ENCODE results near the gene PELI2. TPM values are rescaled to one million over a fixed set of nuclear protein-coding genes. Genes with fewer than 3 reads are reported as not detected.
A peak's percentile ranks its signal among the peaks of the same experiment; 100 is the strongest.

PELI2 gene
- total RNA-seq, 2 donors from 2014 or later = 16.0 to 17.5 TPM

DNA sequence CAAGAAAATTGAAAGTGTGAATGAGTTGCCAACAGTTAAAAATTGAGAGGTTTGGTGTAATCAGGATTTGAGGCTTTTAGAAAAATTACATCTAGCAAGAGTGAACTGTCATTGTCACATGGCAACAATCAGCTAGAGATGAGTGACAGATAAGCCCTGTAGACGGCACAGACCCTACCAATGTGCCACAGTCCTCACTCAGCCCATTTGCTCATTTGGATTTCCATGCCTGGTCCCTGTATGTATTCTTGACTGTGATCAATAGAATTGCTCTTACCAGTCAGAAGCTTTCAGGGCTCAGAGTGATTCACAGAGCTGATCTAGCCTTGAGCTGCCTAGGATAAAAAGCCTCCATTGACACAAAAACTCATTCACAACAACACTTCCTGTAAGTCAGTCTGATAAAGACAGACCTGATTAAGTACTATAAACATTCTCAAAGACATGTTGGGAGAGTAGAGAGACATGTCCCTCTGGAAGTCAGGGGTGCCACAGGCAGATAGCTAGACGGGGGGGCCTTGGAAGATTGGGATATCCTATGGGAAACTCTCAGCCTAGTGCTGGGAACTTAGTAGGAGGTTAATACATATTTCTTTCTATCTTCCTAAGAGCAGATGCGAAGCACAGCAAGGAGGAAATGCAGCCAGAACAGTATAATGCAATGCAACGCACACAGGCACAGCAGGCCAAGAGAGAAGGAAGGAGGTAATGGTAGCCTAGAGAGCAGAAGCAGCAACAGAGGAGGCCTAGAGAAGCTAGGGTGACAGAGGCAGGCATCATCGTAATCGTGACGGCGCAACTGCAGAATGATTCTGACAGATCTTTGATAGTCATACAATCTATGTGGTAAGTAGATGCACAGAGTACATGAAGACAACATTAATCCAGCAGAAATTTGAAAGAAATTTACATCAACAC is 2.0 kb upstream of the PELI2 start:
- intact Hi-C loops (cut with DNase I) = loop anchor here in 1 of 2 donors (5.0 kb wide), 1 partner anchor 221 kb away; no protein-coding TSS in a partner anchor

DNA sequence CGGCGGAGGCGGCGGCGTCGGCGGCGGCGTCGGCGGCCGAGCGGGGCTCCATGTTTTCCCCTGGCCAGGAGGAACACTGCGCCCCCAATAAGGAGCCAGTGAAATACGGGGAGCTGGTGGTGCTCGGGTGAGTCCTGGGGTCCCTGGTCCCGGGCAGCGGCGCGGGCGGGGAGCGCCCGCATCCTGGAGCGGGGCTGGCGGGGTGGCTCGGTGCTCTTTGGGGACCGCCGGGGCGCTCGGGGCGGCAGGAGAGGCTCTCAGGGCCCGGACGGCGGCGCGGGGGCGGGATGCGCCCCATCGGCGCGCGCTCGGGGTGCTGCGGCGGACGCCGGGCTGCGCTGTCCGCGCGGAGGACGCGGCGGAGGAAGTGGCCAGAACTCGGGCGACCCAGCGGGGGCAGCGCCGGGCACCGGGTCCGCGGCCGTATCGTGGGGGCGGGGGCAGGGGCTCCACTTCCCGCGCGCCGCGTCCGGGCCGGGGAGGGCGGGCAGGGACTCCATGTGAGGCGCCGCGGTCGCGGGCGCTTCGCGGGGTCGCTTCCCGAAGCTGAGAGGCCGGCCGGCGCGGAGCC is 485 bp downstream of the PELI2 start:
- intact Hi-C loops (cut with DNase I) = loop anchor here in 1 of 2 donors (5.0 kb wide), 1 partner anchor 219 kb away; no protein-coding TSS in a partner anchor
- DNase-seq (ENCODE audit: low spot score) = peak; percentile 85

More for the DNA sequence above, 2.0 kb upstream of the PELI2 start:
- DNase-seq (ENCODE audit: low spot score) = no peak

DNA sequence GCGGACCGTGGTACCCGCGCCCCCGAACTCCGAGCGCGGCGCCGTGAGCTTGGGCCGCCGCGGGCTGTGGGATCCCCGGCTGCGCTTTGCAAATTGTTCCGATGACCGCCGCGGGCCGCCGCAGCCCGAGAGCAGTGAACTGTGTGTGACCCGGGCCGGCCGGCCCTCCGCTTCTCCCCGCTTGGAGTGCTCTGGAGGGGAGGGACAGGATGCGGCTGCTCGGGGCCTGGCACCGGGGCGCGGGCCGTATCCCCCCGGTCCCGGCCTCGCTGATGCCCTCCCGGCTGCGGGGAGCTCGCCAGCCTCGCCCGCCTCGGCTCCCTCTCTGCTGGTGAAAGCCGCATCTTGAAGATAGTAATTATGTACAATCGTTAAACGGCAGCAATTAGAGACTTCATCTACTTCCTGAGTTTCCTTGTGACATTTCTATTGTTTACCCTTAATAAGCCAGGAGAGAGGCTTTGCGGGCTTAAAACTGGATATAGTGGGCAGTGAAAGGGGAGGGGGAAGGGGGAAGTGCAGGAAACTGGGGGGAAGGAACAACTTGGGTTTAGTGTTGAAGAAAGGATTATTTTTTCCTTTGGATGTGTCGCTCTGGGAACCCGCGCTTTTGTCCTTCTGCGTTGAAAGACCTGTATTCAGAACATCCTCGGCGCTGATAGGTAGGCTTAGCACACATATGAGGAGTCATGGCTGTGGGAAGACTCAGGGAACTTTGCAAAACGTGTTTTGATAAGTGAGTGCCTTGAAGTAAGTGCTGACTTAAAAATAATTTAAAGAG is 1.2 kb downstream of the PELI2 start:
- intact Hi-C loops (cut with DNase I) = loop anchor here in 1 of 2 donors (5.0 kb wide), 1 partner anchor 218 kb away; no protein-coding TSS in a partner anchor
- DNase-seq (ENCODE audit: low spot score) = peak; percentile 88

DNA sequence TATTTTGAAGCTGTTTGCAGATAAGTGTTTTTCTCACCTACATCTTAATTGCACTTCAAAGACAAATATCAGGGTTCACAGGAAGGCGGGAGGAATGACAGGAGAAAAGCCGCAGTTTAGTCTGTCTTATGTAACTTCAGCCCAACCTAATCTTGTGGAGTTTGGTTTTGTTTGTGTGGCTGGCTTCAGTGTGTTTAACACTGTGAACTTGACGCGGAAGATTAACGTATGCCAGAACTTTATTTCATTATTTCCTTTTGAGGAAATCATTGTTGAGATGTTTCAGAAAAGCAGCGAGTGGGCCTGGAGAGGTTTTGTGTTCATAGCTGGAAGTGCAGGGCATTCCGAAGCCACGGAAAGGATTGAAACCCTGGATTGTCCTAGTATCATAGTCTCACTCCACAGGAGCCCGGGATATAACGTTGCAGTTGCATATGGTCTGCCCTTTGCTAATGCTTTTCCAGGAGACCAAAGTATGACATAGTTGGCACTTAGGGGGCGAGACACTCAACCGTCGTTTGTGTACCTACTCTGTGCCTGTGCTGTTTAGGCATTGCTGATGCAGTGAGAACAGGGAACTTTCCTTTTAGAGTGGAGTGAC is 2.0 kb downstream of the PELI2 start:
- DNase-seq (ENCODE audit: low spot score) = no peak
- intact Hi-C loops (cut with DNase I) = no loop called here

DNA sequence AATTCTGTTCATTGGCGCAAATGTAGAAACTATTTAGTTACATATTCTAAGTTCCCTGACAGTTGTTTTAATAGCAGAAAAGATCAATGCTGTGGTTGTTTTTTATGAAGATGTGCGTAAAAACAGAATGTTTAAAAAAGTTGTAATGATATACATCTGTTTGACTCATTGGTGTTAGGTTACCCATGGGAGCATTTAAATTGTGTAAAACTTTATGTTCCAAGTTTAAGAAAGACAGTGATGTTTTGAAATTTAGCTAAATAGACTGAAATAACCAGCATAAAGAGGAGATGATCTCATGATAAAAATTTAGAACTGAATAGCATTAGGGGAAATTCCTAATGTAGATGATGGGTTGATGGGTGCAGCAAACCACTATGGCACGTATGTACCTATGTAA is 3.6 kb downstream of the PELI2 start:
- DNase-seq (ENCODE audit: low spot score) = no peak
- intact Hi-C loops (cut with DNase I) = no loop called here

DNA sequence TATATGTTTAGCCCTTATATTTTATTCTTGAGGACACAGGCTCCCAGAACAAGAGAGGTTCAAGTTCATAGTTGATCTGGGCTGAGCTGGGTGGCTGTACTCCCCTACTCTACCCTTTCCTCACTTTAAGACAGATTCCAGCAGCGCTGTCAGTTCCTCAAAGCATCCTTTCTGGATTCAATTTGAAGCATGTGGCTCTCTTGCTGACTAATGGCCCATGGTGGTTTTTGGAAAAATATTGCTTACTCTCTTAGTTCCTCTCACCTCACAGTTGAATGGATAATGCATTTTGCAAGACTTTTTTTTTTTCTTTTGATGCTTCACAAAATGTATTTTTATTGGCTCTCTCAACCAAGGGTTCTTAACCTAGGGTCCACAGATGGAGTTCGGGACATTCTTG is 4.1 kb downstream of the PELI2 start:
- intact Hi-C loops (cut with DNase I) = no loop called here
- no peak for DNase-seq (ENCODE audit: low spot score)

DNA sequence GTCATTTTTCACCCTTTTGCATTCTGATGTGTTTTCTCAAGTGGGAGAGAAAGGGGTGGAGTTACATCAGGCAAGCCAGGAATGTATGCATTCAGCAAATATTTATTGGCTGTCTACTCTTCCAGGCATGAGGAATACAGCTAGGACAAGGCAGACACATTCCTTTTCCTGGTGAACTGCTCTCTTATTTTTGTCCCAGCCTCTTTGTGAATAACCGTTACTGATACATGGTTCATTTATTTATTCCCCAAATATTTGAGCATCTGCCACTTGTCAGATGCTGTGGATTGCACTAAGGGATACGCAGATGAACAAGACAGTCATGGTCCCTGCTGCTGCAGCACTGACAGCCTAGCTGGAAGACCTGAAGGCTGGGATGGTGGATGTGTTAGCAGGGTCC is 6.1 kb downstream of the PELI2 start:
- intact Hi-C loops (cut with DNase I) = no loop called here
- no peak for DNase-seq (ENCODE audit: low spot score)

DNA sequence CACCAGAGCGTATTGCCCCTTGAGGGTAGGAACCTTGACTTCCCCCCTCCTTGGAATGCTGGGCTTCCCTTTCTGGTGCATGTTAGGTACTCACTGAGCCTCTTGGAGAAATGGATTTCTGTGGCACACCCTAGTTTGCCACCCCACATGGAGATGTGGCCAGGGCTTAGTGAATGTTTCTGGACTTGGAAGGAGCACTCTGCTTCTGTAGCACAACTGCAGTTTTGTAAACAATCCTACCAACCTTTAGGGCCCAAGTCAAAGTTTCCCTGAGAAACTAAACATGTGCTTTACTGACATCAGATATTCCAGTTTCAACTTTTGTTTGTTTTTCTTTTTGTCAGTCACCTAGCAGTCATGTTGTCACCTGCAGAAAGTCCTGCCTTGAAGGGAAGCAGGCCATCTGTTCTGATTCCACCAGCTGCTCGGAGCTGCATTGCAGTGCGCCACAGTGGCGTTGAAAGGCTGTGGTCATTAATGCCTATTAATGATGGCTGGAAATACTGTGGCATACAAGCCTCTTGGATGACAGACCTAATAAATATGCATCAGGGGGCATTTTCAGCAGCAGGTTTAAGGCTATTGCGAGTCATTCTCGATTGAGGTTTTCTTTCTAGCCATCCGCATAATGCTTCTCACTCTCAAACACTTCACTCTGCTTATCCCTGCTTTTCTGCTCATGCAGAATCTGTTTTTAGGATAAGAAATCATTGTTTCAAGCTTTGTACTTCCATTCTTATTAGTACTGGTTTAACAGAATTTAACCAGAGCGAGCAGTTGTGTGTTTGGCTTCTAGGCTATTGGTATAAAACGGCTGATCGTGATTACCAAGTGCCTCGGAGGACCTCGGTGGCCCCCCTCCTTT is 7.8 kb downstream of the PELI2 start:
- intact Hi-C loops (cut with DNase I) = no loop called here
- DNase-seq (ENCODE audit: low spot score) = no peak

DNA sequence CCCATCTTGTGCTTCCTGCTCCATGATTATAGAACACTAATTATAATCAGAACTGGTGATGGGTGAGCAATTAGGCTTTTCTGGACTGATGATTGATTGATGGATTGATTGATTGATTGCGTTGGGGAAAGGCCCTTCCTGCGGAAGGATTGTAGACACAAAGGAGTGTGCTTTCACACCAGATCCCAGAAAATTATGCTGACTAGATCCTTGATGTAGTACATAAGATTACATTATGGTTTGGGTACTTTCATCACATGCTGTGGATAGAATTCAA is 8.4 kb downstream of the PELI2 start:
- intact Hi-C loops (cut with DNase I) = no loop called here

DNA sequence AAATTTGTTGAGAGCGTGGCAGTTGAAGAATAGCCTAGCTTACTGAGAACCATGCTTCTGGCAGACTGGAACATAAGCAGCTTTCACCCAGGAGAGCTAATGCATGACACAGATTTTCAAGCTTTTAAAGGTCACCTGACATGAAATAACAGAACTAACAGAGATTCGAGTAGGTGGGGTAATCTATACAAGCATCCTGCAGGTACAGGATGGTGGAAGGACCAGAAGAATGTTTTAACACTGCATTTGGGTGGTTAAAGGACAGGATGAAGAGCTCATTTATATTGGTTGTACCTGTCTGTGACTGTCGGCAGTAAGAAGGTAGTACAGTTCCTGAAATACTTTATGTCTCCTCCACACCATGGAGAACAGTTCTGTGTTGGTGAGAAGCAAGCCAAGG is 8.9 kb downstream of the PELI2 start:
- intact Hi-C loops (cut with DNase I) = no loop called here
- DNase-seq (ENCODE audit: low spot score) = no peak

More for the DNA sequence above, 8.4 kb downstream of the PELI2 start:
- no peak for DNase-seq (ENCODE audit: low spot score)

DNA sequence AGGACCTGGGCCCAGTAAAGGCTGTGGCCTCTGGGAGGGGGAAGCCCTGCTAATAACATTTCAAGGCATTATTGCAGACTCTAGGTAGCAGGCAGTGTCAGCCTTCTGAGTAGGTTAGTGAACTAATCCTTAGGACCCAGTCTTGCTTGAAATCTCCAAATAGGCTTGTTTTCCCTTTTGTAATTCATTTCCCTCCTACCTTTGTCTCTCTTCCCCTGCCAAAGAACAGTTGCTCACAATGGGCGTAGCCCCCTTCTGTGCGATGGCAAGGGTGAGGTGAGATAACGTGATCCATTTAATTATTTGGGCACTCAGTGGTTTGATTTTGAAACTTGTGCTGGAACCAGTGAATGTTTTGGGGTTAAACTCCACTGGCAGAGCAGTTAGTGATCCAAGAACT is 10.9 kb downstream of the PELI2 start:
- intact Hi-C loops (cut with DNase I) = no loop called here
- no peak for DNase-seq (ENCODE audit: low spot score)

DNA sequence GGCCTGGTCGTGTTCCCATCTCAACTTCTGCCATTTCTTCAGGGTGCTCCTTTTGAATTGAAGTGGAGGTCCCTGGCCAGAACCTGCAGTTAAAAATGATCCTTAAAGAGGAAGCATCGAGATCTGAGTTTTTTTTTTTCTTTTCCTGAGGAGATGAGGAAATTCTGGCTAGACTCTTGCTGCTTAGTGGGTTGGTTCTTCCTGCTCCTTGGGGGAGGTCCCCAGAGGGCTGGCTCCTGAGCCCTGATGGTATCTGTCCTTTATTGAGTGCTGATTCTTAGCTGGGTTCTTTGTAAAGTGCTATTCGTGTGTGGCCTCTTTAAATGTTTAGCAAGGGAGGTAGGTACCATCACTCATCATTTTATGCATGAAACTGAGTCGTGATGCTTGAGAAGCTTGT is 11.7 kb downstream of the PELI2 start:
- DNase-seq (ENCODE audit: low spot score) = no peak
- intact Hi-C loops (cut with DNase I) = no loop called here

DNA sequence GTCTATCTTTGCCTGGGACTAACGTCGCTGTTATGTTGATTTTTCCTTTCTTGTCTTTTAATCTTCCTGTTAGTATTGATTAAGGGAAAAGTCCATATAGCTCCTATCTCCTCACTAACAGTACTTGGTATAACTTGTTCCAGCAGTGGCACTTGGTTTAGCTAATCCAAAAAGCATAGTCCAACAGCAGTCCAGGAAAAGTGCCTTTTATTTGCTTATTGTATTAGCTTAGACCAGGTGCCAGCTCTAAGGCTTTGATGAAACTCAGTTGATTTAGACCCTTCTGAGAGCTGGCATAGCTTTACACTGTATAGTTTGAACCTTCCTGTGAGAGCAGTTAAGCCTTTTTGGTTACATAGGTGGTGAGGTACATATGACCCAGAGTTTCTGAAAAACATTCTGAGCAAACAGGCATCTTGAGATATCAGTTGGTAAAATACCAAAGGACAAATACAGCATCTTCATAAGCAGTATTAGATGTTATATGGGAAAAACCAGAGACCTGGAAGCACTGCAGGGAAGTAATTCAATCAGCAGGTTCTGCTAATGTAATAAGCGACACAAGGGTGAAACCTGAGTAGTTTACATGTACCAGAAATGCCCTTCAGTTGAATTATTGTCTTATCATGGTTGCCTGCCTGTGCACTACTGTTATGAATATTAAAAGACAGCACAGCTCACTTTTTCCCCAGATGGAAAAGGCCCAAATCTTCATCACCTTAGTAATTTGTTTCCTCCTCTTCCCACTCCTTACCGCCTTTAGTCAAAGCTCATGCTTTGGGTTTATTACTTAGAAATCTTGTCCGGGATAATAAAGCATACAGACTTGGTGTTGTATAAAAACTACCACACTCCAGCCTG is 13.0 kb downstream of the PELI2 start:
- no peak for DNase-seq (ENCODE audit: low spot score)
- intact Hi-C loops (cut with DNase I) = no loop called here

DNA sequence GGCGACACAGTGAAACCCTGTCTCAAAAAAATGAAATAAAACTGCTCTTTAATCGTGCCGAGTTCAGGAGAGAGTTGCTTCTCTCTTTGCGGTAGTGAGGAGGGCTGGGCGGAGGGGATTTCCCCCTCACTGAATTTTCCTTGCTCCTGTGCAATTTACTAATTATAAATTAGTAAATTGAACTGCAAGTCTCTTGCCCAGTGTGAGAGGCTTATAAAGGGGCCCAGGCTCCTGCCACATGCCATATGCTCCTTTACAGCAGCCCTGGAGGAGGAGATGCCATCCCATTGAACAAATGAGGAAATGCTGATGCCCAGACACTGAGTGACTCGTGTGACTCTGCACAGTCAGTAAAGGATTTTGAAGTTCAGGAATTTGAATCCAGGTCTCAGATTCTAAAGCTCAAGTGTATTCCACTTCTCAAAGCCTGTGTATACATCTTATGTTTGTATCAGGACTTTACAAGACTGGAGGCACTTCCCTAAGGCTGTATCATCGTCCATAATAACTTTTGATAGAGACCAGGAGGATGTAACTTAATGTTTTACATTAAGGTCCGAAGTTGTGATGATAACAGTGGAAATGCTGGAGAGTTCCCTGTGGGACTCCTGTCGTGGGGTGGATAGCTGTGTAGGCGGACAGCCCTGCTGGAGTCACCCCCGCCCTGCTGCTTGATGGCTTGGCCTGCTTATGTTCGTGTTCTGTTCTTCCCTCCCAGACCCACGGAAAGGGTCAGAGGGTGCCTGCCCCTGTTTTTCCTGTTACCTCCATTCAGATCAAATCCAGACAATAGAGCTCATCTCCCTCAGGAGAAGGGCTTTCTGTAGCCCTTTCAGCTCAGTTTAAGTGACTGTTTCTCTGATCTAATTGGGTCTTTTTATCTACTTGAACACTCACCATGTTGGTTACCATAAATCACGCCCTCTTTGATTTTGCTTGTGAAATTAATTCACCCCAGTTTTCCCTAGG is 13.9 kb downstream of the PELI2 start:
- DNase-seq (ENCODE audit: low spot score) = no peak
- intact Hi-C loops (cut with DNase I) = no loop called here

DNA sequence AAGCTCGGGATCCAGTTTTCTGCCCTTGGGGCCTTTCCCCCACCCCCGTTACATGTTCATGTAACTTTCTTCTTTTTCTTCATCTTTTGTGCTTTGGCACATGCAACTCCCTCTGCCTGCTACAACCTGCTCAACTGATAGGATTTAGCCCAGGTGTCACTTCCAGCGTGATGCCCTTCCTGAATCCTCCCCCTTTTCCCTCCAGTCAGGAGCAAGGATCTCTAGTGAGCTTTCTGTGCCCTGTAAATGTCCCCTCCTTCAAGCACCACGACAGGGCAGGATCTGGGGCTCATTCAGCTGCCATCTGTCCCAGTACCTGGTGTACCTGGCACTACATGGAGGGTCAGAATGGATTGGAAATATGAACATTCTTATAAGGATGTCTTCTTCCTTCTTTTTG is 15.3 kb downstream of the PELI2 start:
- DNase-seq (ENCODE audit: low spot score) = no peak
- intact Hi-C loops (cut with DNase I) = no loop called here

DNA sequence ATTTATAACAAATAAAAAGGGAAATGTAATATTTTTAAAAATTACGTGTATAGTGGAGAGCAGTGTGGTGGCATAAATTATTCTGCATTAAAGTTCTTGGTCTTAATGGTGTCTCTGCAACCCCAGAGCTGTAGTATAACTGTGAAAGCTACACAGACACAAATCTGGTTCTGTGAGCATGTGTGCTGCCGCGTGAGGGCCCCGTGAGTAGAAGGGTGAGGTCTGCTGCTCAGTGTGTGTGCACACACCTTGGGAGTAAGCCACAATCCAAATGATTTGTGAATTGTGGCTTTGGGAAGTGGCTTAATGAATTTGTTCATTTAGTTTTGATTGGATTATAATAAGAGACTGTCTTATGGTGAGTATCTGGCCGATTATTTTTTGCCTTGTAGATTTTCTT is 16.8 kb downstream of the PELI2 start:
- DNase-seq (ENCODE audit: low spot score) = no peak
- intact Hi-C loops (cut with DNase I) = loop anchor here in 1 of 2 donors (1.0 kb wide), 1 partner anchor 33 kb away; no protein-coding TSS in a partner anchor

DNA sequence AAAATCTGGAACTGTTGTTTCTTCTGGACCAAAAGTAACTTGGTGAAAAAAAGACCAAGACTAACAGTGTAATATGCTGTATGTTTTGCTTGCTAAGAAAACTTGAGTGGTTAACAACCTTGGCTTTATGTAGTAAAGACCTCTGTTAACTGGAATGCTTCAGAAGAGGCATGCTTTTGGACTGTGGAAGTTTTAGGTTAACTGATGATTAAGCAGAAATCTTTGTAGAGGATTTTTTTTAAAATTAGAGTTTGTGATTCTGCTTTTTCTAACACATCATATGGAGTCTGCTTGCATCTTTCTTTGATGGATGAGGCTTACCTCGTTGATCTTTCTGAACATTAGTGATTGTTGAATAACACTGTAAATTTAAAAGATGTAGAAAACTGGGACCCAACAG is 17.5 kb downstream of the PELI2 start:
- intact Hi-C loops (cut with DNase I) = loop anchor here in 1 of 2 donors (1.0 kb wide), 1 partner anchor 33 kb away; no protein-coding TSS in a partner anchor
- no peak for DNase-seq (ENCODE audit: low spot score)

All from posterior vena cava (tissue), 2 donors.